NCI-H460 (cell line): Measurements from ENCODE around the gene ABCB9. TPM values are rescaled to one million over a fixed set of nuclear protein-coding genes. Genes with fewer than 3 reads are reported as not detected.
"Not testable (repeated sequence)": the region's sequence is repeated elsewhere in the genome, so short reads cannot be mapped to it uniquely, and the experiment has no call there.

Experiments
- DNase-seq: peaks from one replicate; pipeline ENCODE4 v3.0.0-alpha.2; 2016; ENCODE audit warnings: low read depth; ENCODE audit errors: extremely low read depth
- total RNA-seq: library from RNA; depleted of rRNA; stranded (reverse); fragments of >200 nt; shearing (Covaris generic); gene quantifications from 2 replicates; pipeline ENCODE4 v1.2.3, GENCODE V29; 2014

Gene ABCB9
- total RNA-seq, 1 experiment from 2014 or later = 3.9 TPM

DNA sequence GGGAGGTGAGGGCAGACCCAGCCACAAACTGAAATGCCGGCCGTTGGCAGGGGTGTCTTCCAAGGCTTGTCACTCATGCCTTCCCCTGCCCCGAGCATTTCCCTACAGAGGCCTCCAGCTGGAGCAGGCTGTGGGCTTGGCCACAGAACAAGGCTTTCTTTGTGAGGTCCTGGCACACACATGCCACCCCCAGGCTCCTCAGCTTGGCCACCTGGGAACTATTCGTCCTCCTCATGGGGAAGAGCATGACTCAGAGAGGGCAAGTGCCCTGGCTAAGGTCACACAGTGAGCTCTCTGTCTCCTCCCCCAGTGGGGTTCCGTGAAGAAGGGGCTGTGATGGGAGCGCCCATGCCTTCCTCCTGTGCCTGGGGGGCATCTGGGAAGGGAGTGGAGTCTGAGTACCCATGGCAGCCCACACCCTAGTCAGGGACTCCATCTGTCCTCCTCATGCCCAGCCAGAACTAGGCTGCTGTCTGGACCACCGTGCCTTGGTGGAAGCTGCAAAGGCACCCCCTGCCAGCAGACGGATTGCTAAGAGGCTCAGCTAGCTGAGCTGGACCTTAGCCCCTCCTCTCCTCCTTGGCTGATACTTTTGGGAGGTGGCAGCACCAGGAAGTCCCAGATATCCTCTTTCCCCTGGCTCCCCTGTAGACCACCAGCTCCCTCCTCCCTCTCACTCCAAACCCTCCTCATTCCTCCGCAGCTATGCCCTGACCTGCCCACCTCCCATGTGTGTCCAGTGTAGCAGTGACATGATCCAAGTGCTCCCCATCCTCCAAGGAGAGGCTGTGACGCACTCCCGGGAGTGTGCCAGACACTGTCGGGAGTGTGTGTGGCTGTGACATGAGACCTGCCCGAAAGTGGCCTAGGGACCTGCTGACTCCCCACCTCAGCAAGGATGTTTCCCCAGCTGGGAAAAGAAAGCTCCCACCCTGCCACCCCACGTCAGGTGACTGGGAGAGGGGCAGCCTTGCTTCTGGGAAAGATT is 21.4 kb downstream of the ABCB9 start:
- peak; percentile 20 for DNase-seq

DNA sequence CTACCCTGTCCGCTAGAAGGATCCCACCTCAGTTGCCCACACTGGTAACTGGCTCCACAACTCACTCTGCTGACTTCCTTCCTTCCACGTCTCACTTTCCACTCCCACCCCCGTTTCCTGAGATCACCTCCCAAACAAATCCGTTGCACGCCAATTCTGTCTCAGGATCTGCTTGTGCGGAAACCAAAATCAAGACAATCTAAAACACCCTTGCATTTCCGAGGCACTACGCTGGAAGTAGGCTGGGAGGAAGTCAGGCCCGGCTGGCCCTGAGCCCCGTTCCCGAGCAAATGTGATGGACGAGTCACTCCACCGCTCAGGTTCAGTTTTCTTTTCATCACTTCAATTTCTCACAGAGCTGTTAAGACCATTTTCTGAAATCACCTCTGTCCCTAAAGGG is 23.1 kb downstream of the ABCB9 start:
- no peak for DNase-seq

DNA sequence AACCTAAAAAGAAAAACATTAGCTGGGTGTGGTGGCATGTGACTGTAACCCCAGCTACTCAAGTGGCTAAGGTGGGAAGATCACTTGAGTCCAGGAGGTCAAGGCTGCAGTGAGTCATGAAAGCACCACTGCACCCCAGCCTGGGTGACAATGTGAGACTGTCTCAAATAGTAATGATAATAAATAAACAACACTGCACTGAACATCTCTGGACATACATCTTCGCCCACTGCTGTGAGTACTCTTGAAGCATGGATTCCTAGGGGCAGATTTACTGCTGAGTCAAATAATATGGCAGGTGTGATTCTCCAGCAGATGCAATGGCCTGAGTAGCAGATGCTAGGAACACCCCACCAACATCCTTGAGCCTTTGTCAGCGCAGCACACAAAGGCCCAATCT is 23.6 kb downstream of the ABCB9 start:
- DNase-seq = no peak

DNA sequence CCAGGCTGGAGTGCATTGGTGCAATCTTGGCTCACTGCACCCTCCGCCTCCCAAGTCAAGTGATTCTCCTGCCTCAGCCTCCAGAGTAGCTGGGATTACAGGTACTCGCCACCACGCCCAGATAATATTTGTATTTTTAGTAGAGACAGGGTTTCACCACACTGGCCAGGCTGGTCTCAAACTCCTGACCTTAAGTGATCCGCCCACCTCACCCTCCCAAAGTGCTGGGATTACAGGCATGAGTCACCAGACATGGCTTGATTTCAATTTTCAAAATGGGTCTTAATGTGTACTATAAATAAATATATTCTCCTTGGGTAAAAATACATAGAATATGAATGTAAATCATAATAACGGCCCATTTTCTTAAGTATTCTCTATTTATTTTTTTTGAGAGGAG is 24.9 kb downstream of the ABCB9 start:
- DNase-seq = not testable (repeated sequence)

DNA sequence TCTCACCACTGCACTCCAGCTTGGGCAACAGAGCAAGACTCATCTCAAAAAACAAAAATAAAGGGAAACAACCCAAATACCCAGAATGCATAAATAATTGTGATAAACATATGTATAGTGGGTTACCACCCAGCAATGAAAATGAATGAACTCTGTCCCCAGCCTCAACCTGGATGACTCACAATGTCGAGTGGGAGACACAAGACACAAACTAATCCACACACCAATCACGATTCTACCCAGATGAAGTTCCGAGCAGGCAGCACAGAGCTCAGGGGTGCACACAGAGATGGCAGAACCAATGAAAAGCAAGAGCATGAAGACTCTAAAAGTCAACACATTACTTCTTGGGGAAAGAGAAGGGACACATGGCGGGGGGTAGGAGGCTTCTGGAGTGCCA is 27.1 kb downstream of the ABCB9 start:
- DNase-seq = no peak

DNA sequence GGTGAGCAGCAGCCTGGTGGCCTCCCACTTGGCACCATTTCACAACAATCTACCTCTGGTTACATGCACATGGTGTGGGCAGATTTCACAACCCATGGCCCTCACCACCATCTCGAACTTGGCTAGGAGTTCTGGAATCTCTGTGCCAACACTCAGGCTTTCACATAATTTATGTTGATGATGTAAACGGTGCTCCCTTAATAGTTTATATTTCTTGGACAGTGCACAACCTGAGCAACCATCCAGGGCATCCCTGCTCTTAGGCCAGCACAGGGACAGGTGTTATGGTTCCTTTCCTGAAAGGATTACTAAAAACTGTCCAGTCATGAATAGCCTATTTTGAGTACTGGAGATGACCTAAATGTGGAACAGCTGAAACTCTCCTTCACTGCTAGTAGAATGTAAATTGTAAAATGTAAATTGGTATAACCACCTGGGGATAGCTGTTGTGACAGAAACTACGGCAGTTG is 28.6 kb downstream of the ABCB9 start:
- no peak for DNase-seq

DNA sequence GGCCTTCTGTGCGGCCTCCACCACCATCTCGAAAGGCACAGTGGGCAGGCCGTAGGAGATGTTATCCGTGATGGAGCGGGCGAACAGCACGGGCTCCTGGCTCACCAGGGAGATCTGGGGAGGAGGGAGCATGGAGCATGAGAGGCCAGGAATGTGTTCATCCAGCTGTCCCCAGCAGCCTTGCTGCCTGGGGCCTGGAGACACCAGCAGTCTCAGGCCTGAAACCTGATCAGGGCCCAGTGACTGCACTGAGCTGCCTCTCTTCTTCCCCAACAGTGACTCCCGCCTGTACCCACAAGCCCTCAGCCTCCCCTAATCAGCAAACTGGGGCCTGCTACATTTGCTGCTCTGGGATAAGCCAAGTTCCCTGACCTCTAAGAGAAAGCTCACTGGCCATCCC is 30.9 kb downstream of the ABCB9 start:
- DNase-seq = no peak

DNA sequence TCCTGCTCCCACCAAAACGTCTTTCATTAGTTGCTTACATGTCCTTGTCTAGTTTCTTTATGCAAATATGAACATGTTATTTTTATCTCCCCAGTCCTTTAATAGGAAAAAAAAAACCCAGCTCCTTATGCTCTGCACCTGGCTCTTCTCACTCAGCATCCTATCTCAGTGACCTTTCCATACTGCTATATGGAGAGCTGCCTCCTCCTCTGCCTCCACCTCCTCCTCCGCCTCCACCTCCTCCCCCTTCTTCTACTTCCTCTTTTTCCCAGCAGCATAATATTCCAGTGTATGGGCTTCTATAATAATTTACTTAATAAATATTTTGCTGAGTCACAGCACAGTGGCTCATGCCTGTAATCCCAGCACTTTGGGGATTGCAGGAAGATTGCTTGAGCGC is 31.5 kb downstream of the ABCB9 start:
- no peak for DNase-seq

DNA sequence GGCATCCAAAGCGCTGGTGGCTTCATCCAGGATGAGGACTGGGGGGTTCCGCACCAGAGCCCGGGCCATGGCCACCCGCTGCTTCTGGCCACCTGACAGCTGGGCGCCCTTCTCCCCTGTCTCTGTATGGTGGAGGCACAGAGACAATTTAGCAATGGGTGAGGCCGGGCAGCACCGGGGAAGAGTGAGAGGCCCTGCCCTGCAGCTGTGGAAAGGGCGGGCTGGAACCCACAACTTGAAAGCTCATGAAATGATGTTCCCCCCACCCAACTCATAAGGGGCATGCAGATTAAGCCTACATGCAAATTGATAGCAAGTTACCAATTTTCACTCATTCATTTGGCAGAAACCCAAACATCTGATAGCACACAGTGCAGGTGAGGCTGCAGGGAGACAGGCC is 34.1 kb downstream of the ABCB9 start:
- no peak for DNase-seq

DNA sequence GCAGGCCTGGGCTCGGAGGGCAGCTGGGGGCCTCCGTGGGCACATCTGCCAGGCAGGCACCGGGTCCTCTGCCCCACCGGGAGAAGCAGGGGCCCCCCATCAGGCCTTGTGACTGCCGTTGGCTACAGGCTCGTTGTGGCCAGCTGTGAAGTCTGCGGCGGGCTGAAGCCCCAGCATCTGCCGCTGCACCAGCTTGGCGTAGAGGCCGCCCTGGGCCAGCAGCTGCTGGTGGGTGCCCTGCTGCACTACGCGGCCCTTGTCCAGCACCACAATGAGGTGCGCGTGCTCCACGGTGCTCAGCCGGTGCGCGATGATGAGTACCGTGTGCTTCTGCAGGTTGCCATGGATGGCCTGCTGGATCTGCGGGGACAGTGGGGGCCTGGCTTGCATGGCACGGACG is 36.5 kb downstream of the ABCB9 start:
- no peak for DNase-seq

DNA sequence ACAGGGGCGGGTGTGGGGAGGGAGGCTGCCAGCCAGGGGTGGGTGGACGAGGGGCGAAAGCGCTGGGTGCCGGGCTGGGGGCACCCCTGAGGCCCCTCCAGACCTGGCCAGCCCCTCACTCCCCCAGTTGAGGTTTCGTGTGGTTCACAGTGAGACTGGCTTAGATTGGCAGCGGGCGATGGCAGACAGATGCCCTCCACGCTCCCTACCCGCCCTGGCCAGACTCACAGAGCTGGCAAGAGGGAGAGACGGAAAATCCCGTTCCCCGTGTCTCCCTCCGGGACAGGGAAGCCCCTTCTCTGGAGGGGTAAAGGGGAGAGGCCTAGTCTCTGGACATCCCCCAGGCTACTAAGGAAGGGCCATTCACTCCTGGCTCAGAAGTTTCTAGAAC is 37.1 kb downstream of the ABCB9 start:
- no peak for DNase-seq

DNA sequence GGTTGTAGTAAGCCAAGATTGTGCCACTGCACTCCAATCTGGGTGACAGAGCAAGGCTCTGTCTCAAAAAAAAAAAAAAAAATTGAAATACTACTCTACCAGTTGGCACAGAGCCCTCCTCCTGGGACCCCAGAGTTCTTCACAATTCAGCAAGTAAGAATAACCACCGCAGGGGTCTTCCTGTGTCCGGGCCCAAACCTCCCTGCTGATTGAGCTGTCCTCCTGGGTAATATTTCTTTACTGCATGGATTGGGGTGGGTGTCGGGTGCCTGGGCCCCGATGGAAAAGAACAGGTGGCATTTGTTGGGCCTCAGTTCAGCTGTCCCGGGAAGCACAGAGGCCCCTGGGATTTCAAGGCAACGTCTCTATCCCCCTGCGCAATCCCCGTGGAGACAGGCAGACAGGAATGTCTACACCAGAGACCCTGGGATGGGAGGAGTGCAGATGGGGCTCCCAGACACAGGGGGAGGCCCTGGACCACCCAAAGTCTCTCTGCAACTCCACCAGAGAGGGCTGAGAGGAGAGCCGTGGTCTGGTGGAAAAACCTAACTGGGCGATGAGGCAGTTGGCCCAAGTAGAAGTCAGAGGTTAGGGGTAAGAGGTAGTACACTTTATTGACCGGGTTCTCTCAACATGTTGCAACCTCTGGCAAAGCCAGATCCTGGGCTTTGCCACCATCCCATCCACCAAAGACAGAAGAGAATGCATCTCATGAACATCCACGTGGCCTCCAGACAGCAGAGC is 37.7 kb downstream of the ABCB9 start:
- no peak for DNase-seq

DNA sequence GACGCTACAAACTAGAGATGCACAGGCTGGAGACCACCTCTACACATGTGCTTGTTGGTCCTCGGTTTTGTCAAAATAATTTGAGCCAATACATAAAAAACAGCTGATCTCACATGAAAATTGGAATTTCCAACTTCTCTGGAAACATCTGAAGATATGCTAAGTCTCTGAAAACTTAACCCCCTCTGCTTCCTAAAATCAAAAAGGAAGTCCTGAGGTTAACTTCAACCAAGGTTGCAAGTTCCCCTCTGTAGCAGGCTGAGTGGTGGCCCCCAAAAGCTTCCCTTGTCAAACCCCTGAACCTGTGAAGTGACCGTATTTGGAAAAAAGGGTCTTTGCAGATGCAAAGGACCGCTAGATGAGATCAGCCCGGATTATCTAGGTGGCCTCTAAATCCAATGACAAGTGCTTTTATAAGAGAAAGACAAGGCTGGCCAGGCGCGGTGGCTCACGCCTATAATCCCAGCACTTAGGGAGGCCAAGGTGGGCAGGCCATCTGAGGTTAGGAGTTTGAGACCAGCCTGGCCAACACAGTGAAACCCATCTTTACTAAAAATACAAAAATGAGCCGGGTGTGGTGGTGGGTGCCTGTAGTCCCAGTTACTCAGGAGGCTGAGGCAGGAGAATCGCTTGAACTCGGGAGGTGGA is 38.4 kb downstream of the ABCB9 start:
- DNase-seq = no peak

DNA sequence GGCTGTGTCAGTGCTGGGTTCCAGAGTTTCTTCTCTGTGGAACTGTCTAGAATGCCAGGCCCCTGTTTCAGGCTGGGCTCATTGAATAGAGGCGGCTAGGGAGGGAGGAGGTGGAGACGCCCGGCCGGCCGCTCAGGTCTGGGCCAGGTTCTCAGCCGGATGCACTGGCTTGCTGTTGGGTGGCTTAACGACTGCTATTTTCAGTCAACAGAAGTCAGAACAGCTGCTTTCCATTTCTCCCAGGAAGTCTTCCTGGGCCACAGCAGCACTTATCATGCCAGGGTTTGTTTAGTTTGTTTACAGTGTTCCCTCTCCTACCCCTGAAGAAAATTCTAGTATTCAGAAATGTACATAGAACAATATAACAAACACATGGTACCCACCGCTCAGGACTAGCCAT is 44.3 kb downstream of the ABCB9 start:
- no peak for DNase-seq

DNA sequence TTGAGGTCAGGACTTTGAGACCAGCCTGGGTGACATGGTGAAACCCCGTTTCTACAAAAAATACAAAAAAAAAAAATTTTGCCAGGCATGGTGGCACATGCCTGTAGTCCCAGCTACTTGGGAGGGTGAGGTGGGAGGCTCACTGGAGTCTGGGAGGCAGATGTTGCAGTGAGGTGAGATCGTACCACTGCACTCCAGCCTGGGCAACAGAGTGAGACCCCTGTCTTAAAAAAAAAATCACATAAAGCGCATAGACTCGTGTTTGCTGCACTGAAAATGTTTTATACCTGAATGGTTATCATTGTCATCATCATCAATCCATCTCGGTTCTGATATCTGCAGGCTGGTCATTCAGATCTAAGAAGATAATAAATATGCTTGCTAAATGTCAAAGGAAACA is 45.6 kb downstream of the ABCB9 start:
- DNase-seq = no peak

DNA sequence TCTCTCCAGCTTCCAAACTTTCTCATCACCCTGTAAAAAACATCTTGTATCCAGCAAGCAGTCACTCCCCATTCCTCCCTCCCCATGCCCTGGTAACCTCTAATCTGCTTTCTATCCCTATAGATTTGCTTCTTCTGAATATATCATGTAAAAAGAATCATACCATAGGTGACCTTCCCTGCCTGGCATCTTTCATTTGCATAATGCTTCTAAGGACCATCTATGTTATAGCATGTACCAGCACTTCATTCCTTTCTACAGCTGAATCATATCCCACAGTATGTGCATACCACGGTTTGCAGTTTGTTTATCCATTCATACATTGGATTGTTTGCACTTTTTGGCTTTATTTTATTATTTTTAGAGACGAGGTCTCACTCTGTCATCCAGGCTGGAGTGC is 47.4 kb downstream of the ABCB9 start:
- DNase-seq = no peak

DNA sequence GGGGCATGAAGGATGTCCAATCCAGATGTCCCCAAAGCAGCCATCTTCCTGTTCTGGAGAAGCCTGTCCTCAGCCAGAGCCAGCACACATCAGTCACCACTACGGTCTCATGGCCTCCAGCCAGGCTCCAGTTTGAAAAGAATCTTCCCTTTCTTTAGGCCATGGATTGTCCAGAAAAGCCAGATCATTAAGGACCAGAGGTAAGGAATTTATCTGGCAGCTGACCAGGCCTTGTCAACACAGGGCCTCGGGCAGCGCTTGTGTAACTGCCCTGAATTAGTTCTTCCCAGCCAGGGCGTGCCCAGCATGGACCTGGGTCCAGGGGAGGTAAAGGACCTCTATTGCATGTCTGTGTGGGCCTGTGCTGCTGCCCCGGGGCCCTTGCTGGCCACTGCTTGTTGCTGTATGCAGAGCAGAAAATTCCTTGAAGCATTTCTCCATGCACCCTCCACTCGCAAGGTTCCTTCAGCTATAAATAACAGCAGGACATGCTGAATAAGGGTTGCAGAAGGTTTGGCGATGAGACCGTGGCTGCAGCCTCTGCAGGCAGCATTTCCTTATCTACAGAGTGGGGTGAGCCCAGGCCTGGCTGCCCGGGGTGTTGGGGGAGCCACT is 48.6 kb downstream of the ABCB9 start:
- no peak for DNase-seq

DNA sequence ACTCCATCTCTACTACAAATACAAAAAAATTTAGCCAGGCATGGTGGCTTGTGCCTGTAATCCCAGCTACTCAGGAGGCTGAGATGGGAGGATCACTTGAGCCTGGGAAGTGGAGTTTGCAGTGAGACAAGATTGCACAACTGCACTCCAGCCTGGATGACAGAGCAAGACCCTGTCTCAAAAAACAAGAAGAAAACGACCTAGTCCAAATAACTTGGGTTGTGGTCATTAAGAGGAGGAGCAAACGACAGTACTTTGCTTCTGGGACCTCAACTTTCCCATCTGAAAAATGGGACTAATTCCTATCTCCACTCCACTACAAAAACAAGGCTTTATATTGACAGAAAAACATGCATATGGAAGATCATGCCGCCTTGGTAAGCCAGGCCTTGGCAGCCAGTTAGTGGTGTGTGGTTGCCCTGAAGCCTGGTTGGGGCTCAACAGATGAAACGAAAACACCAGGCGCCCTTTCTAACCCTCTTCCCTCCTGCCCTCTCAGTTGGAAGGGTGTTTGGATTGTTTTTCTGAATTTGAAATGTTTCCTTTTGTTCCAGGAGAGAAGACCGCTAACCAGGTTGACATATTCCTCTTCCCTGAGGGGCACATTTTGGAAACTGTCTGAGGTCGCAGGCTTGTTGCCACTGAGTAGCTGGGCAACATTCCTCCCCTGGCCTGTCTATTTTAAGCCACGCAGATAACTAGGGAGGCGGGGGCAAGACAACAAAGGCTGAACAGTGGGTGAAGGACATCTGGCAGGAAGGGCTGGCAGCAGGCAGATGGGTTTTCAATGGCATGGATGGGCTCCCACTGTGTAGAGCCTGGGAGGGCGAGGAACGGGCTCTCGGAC is 56.6 kb downstream of the ABCB9 start:
- DNase-seq = no peak

DNA sequence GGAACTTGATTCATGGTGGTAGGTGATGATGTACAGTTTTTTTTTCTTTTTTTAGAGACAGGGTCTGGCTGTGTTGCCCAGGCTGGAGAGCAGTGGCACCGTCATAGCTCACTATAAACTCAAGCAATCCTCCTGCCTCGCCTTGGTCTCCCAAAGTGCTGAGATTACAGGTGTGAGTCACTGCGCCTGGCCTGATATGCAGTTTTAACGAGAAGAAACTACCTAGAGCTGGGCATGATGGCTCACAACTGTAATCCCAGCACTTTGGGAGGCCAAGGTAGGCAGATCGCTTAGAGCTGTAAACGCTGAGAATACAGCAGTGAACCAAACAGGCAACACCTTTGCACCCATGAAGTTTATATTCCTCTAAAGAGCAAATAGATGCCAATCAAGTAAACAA is 57.3 kb downstream of the ABCB9 start:
- no peak for DNase-seq

DNA sequence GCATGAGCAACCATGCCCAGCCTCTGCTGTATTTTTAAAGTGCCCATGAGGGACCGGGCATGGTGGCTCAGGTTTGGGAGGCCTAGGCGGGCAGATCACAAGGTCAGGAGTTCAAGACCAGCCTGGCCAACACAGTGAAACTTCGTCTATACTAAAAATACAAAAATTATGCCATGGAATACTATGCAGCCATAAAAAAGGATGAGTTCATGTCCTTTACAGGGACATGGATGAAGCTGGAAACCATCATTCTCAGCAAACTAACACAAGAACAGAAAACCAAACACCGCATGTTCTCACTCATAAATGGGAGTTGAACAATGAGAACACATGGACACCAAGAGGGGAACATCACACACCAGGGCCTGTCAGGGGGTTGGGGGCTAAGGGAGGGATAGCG is 61.0 kb downstream of the ABCB9 start:
- not testable (repeated sequence) for DNase-seq
